IMR-90 (cell line): ENCODE measurements around the gene DOCK7.

Source experiments
- BHLHE40 ChIP-seq: fragments of 150-350 bp; IDR thresholded peaks from 2 replicates; pipeline ENCODE4 v1.6.1; 2016; ENCODE audit warnings: mild to moderate bottlenecking, low read depth, low read length
- CEBPB ChIP-seq: IDR thresholded peaks from 2 replicates; pipeline ENCODE4 v1.6.1; 2012; ENCODE audit warnings: low read depth, low read length, improper control_type of control experiment
- CHD1 ChIP-seq: IDR thresholded peaks from 2 replicates; pipeline ENCODE4 v1.6.1; 2012; ENCODE audit warnings: low read depth, low read length, improper control_type of control experiment
- MAFK ChIP-seq: IDR thresholded peaks from 2 replicates; pipeline ENCODE4 v1.6.1; 2012; ENCODE audit warnings: low read depth, low read length, improper control_type of control experiment
- MAZ ChIP-seq: IDR thresholded peaks from 2 replicates; pipeline ENCODE4 v1.6.1; 2012; ENCODE audit warnings: low read depth, mild to moderate bottlenecking, low read length, improper control_type of control experiment, moderate library complexity, borderline replicate concordance
- MXI1 ChIP-seq: IDR thresholded peaks from 2 replicates; pipeline ENCODE4 v1.6.1; 2012; ENCODE audit warnings: low read depth, mild to moderate bottlenecking, low read length, moderate library complexity, borderline replicate concordance
- NFE2L2 ChIP-seq: fragments of 150-350 bp; IDR thresholded peaks from 2 replicates; pipeline ENCODE4 v1.6.1; 2016; ENCODE audit warnings: low read depth, mild to moderate bottlenecking, low read length
- POLR2A ChIP-seq: IDR thresholded peaks from 2 replicates; pipeline ENCODE4 v1.6.1; 2012; ENCODE audit warnings: mild to moderate bottlenecking, low read depth, low read length
- RAD21 ChIP-seq: IDR thresholded peaks from 2 replicates; pipeline ENCODE4 v1.6.1; 2012; ENCODE audit warnings: low read length, improper control_type of control experiment
- RCOR1 ChIP-seq: IDR thresholded peaks from 2 replicates; pipeline ENCODE4 v1.6.1; 2012; ENCODE audit warnings: mild to moderate bottlenecking, low read length, improper control_type of control experiment; ENCODE audit not compliant: insufficient replicate concordance
- RFX5 ChIP-seq: IDR thresholded peaks from 2 replicates; pipeline ENCODE4 v1.8.0; 2012; ENCODE audit warnings: low read depth, mild to moderate bottlenecking, low read length, moderate library complexity
- TF ChIP-seq, protein P1 (sequence below): conservative IDR thresholded peaks from 2 replicates; pipeline ENCODE4 v1.5.1; 2012; ENCODE audit warnings: mild to moderate bottlenecking, low read depth, low read length, improper control_type of control experiment
- TF ChIP-seq, protein P2 (sequence below): fragments of 150-350 bp; IDR thresholded peaks from 2 replicates; pipeline ENCODE4 v1.6.1; 2016; ENCODE audit warnings: low read depth, mild to moderate bottlenecking, low read length, moderate library complexity, borderline replicate concordance
- TF ChIP-seq, protein P3 (sequence below): fragments of 150-350 bp; IDR thresholded peaks from 2 replicates; pipeline ENCODE4 v1.6.1; 2017; ENCODE audit warnings: mild to moderate bottlenecking, antibody characterized with exemption, low read length, low read depth

DNA sequence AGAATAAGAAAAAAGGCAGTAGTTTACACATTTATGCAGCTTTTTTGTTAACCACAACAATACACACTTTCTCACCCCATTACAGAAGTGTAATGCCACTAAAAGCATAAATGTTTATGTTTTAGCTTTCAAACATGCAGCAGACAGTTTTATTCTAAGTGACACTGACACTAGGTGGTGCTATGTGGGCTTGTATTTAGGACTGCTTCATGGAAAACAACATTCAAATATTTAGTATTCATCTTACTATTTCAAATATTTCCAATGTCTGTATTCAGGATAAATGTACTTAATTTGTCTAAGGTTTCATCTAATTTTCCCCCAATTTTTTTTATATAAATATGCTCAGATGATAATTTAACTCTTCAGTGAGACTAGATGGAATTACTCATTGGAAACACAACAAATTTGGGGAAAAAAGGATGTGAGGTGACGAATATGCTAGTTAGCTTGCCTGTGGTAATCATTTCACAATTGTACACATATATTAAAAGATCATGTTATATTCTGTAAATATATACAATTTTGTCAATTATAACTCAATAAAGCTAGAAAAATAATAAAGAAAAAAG is 179.9 kb downstream of the DOCK7 start:
- TF ChIP-seq, protein P1, sequence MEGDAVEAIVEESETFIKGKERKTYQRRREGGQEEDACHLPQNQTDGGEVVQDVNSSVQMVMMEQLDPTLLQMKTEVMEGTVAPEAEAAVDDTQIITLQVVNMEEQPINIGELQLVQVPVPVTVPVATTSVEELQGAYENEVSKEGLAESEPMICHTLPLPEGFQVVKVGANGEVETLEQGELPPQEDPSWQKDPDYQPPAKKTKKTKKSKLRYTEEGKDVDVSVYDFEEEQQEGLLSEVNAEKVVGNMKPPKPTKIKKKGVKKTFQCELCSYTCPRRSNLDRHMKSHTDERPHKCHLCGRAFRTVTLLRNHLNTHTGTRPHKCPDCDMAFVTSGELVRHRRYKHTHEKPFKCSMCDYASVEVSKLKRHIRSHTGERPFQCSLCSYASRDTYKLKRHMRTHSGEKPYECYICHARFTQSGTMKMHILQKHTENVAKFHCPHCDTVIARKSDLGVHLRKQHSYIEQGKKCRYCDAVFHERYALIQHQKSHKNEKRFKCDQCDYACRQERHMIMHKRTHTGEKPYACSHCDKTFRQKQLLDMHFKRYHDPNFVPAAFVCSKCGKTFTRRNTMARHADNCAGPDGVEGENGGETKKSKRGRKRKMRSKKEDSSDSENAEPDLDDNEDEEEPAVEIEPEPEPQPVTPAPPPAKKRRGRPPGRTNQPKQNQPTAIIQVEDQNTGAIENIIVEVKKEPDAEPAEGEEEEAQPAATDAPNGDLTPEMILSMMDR = peak; percentile 63
- TF ChIP-seq RCOR1 (no peak), POLR2A (no peak), MXI1 (no peak), CEBPB (no peak), RAD21 (peak; percentile 52), NFE2L2 (no peak), MAZ (no peak), RFX5 (no peak), MAFK (no peak), BHLHE40 (no peak), CHD1 (no peak)
- TF ChIP-seq, protein P2, sequence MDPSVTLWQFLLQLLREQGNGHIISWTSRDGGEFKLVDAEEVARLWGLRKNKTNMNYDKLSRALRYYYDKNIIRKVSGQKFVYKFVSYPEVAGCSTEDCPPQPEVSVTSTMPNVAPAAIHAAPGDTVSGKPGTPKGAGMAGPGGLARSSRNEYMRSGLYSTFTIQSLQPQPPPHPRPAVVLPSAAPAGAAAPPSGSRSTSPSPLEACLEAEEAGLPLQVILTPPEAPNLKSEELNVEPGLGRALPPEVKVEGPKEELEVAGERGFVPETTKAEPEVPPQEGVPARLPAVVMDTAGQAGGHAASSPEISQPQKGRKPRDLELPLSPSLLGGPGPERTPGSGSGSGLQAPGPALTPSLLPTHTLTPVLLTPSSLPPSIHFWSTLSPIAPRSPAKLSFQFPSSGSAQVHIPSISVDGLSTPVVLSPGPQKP = no peak
- TF ChIP-seq, protein P3, sequence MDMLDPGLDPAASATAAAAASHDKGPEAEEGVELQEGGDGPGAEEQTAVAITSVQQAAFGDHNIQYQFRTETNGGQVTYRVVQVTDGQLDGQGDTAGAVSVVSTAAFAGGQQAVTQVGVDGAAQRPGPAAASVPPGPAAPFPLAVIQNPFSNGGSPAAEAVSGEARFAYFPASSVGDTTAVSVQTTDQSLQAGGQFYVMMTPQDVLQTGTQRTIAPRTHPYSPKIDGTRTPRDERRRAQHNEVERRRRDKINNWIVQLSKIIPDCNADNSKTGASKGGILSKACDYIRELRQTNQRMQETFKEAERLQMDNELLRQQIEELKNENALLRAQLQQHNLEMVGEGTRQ = no peak
